OCI-LY1 (cell line): ENCODE data around the gene TAF11L5.
"Not testable (repeated sequence)": the region's sequence is repeated elsewhere in the genome, so short reads cannot be mapped to it uniquely, and the experiment has no call there.

Experiments
- EZH2 ChIP-seq: fragments of 200-600 bp; sonication (generic), shearing (Covaris generic); IDR thresholded peaks from 2 replicates; pipeline ENCODE4 v1.8.0; 2017; ENCODE audit warnings: borderline replicate concordance, mixed run types, mild to moderate bottlenecking, antibody characterized with exemption, low read length, moderate library complexity, mixed read lengths
- TF ChIP-seq, protein P1 (sequence below): fragments of 200-600 bp; sonication (generic), shearing (Covaris generic); IDR thresholded peaks from 2 replicates; pipeline ENCODE4 v1.5.1; 2017; ENCODE audit warnings: mild to moderate bottlenecking, antibody characterized with exemption, low read length, moderate library complexity, mixed read lengths

DNA sequence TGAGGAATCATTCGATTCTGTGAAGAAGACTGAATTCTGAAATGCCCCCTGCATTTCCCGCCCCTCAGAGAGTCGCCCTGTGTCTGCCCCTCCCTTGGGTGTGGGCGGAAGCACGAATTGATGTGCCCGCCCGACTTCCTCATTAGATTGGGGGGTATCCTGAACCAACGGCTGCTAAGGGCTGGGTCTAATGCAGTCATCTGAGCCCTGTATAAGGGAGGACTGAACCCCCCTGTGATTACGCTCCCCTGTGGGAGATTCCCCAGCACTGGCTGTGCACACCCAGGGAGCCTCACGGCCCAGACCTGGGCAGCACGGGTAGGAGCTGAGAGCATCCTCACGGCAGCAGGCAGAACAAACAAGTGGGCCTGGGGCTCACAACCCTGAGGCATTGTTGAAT, 7.5 kb upstream of the TAF11L5 start:
- TF ChIP-seq, protein P1, sequence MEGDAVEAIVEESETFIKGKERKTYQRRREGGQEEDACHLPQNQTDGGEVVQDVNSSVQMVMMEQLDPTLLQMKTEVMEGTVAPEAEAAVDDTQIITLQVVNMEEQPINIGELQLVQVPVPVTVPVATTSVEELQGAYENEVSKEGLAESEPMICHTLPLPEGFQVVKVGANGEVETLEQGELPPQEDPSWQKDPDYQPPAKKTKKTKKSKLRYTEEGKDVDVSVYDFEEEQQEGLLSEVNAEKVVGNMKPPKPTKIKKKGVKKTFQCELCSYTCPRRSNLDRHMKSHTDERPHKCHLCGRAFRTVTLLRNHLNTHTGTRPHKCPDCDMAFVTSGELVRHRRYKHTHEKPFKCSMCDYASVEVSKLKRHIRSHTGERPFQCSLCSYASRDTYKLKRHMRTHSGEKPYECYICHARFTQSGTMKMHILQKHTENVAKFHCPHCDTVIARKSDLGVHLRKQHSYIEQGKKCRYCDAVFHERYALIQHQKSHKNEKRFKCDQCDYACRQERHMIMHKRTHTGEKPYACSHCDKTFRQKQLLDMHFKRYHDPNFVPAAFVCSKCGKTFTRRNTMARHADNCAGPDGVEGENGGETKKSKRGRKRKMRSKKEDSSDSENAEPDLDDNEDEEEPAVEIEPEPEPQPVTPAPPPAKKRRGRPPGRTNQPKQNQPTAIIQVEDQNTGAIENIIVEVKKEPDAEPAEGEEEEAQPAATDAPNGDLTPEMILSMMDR: not testable (repeated sequence)
- TF ChIP-seq EZH2: not testable (repeated sequence)
